H9 (cell line): ENCODE measurements around the gene MUC5AC. TPM values are rescaled to one million over a fixed set of nuclear protein-coding genes. Genes with fewer than 3 reads are reported as not detected.

ENCODE experiments used
- DNase-seq: peaks from one replicate; pipeline ENCODE4 v3.0.0-alpha.2; 2017
- H2AFZ ChIP-seq: one replicate; pipeline ENCODE4 v1.6.1; 2013; ENCODE audit warnings: mild to moderate bottlenecking, low read length, control low read depth, moderate library complexity
- H2AK5ac ChIP-seq: 2 replicates; pipeline ENCODE4 v1.6.1; 2013; ENCODE audit warnings: low read length, control low read depth, mixed read lengths; ENCODE audit not compliant: insufficient read length
- H2BK120ac ChIP-seq: one replicate; pipeline ENCODE4 v1.6.1; 2013; ENCODE audit warnings: low read depth, mild to moderate bottlenecking, low read length, control low read depth, inconsistent platforms; ENCODE audit not compliant: poor library complexity, severe bottlenecking
- H2BK12ac ChIP-seq: 2 replicates; pipeline ENCODE4 v1.6.1; 2013; ENCODE audit warnings: low read length, control low read depth, mixed read lengths, low read depth; ENCODE audit not compliant: insufficient read length
- H2BK15ac ChIP-seq: 2 replicates; pipeline ENCODE4 v1.6.1; 2013; ENCODE audit warnings: low read depth, low read length, control low read depth
- H2BK20ac ChIP-seq: one replicate; pipeline ENCODE4 v1.6.1; 2013; ENCODE audit warnings: low read depth, mild to moderate bottlenecking, low read length, control low read depth, inconsistent platforms; ENCODE audit not compliant: poor library complexity, severe bottlenecking
- H2BK5ac ChIP-seq: 2 replicates; pipeline ENCODE4 v1.6.1; 2013; ENCODE audit warnings: low read length, control low read depth, mixed read lengths; ENCODE audit not compliant: insufficient read length
- H3K14ac ChIP-seq: 2 replicates; pipeline ENCODE4 v1.6.1; 2013; ENCODE audit warnings: low read length, control low read depth; ENCODE audit not compliant: insufficient read depth
- H3K18ac ChIP-seq: 2 replicates; pipeline ENCODE4 v1.6.1; 2013; ENCODE audit warnings: low read depth, mild to moderate bottlenecking, mixed read lengths, low read length, control low read depth; ENCODE audit not compliant: insufficient read length
- H3K23ac ChIP-seq: 2 replicates; pipeline ENCODE4 v1.6.1; 2013; ENCODE audit warnings: low read length, control low read depth, mixed read lengths, low read depth; ENCODE audit not compliant: insufficient read length
- H3K23me2 ChIP-seq: 2 replicates; pipeline ENCODE4 v1.6.1; 2013; ENCODE audit warnings: low read depth, mild to moderate bottlenecking, mixed read lengths, low read length, control low read depth; ENCODE audit not compliant: insufficient read length, poor library complexity, severe bottlenecking
- H3K27ac ChIP-seq: 2 replicates; pipeline ENCODE4 v1.5.1; 2013; ENCODE audit warnings: low read length, control low read depth, mixed read lengths, low read depth; ENCODE audit not compliant: insufficient read length
- H3K27me3 ChIP-seq: 2 replicates; pipeline ENCODE4 v1.6.1; 2013; ENCODE audit warnings: low read length, control low read depth, inconsistent platforms; ENCODE audit not compliant: insufficient read depth
- H3K4ac ChIP-seq: 2 replicates; pipeline ENCODE4 v1.6.1; 2013; ENCODE audit warnings: low read depth, mild to moderate bottlenecking, control low read depth, inconsistent platforms, low read length, moderate library complexity
- H3K4me1 ChIP-seq: 2 replicates; pipeline ENCODE4 v1.6.1; 2013; ENCODE audit warnings: low read length, control low read depth, inconsistent platforms; ENCODE audit not compliant: insufficient read depth
- H3K4me2 ChIP-seq: 2 replicates; pipeline ENCODE4 v1.6.1; 2013; ENCODE audit warnings: low read length, control low read depth, mixed read lengths; ENCODE audit not compliant: insufficient read length, insufficient read depth
- H3K56ac ChIP-seq: 2 replicates; pipeline ENCODE4 v1.6.1; 2013; ENCODE audit warnings: low read depth, mild to moderate bottlenecking, mixed read lengths, low read length, control low read depth; ENCODE audit not compliant: insufficient read length
- H3K79me1 ChIP-seq: 2 replicates; pipeline ENCODE4 v1.6.1; 2013; ENCODE audit warnings: low read depth, mild to moderate bottlenecking, moderate library complexity, low read length, control low read depth, inconsistent platforms; ENCODE audit not compliant: insufficient read depth, poor library complexity, severe bottlenecking
- H3K79me2 ChIP-seq: 2 replicates; pipeline ENCODE4 v1.6.1; 2013; ENCODE audit warnings: low read length, control low read depth, inconsistent platforms; ENCODE audit not compliant: insufficient read depth
- H3K9ac ChIP-seq: 2 replicates; pipeline ENCODE4 v1.6.1; 2013; ENCODE audit warnings: low read length, control low read depth, mixed read lengths; ENCODE audit not compliant: insufficient read length; ENCODE audit errors: extremely low read depth
- H3K9me3 ChIP-seq: one replicate; pipeline ENCODE4 v1.6.1; 2013; ENCODE audit warnings: low read depth, low read length, inconsistent platforms; ENCODE audit not compliant: control insufficient read depth
- H3T11ph ChIP-seq: one replicate; pipeline ENCODE4 v1.6.1; 2013; ENCODE audit warnings: mild to moderate bottlenecking, low read length, control low read depth, inconsistent platforms
- H4K20me1 ChIP-seq: one replicate; pipeline ENCODE4 v1.6.1; 2013; ENCODE audit not compliant: control insufficient read depth, insufficient read length, insufficient read depth
- H4K5ac ChIP-seq: 2 replicates; pipeline ENCODE4 v1.6.1; 2013; ENCODE audit warnings: low read depth, mild to moderate bottlenecking, mixed read lengths, low read length, control low read depth; ENCODE audit not compliant: insufficient read length
- H4K8ac ChIP-seq: replicated peaks from 2 replicates; pipeline ENCODE4 v1.6.1; 2013; ENCODE audit warnings: low read length, control low read depth, mixed read lengths, low read depth; ENCODE audit not compliant: insufficient read length
- H4K91ac ChIP-seq: 2 replicates; pipeline ENCODE4 v1.6.1; 2013; ENCODE audit warnings: low read depth, mild to moderate bottlenecking, moderate library complexity, mixed read lengths, low read length, control low read depth; ENCODE audit not compliant: insufficient read length
- H3K27ac Mint-ChIP-seq, 3 experiments: 2 replicates in 2 of 3; 3 replicates in 1 of 3; pipeline ENCODE4 v1.8.0; 2020 to 2021; ENCODE audit warnings: mixed read lengths in 3 of 3, mild to moderate bottlenecking in 1 of 3, moderate library complexity in 1 of 3
- H3K27me3 Mint-ChIP-seq: 2 replicates; pipeline ENCODE4 v1.8.0; 2021; ENCODE audit warnings: low read depth, mild to moderate bottlenecking, moderate library complexity, mixed read lengths
- H3K36me3 Mint-ChIP-seq, 3 experiments: 2 replicates in 2 of 3; 3 replicates in 1 of 3; pipeline ENCODE4 v1.8.0; 2020 to 2021; ENCODE audit warnings: low read depth in 3 of 3, mixed read lengths in 3 of 3; ENCODE audit not compliant: insufficient read depth in 1 of 3
- H3K4me1 Mint-ChIP-seq, 2 experiments: 2 replicates each; pipeline ENCODE4 v1.8.0; 2020; ENCODE audit warnings: mixed read lengths in 2 of 2
- H3K4me3 Mint-ChIP-seq, 2 experiments: 2 replicates in 1 of 2; 3 replicates in 1 of 2; pipeline ENCODE4 v1.8.0; 2020 to 2021; ENCODE audit warnings: mild to moderate bottlenecking in 2 of 2, mixed read lengths in 2 of 2, moderate library complexity in 1 of 2
- H3K9me3 Mint-ChIP-seq, 2 experiments: 2 replicates in 1 of 2; 3 replicates in 1 of 2; pipeline ENCODE4 v1.8.0; 2020; ENCODE audit warnings: mild to moderate bottlenecking in 2 of 2, mixed read lengths in 2 of 2, moderate library complexity in 1 of 2
- WGBS: extraction: QIAGEN DNeasy Blood & Tissue Kit; methylation state at CpG from one replicate; pipeline ENCODE4 v1.1.7; 2013; ENCODE audit warnings: missing lambda C conversion rate, low lambda C conversion rate, mixed read lengths; ENCODE audit not compliant: insufficient read length; ENCODE audit errors: extremely low coverage; 5-methylcytosine and 5-hydroxymethylcytosine counted together
- total RNA-seq: library from RNA; stranded (reverse); gene quantifications from 2 replicates; pipeline ENCODE4 v1.2.1, GENCODE V29; 2021
- TF ChIP-seq, protein P1 (sequence below): fragments of 200-600 bp; sonication (generic); conservative IDR thresholded peaks from 3 replicates; pipeline ENCODE4 v1.8.0; 2021; ENCODE audit warnings: antibody characterized with exemption, mild to moderate bottlenecking

MUC5AC gene
- total RNA-seq, 1 experiment from 2014 or later = not detected

DNA sequence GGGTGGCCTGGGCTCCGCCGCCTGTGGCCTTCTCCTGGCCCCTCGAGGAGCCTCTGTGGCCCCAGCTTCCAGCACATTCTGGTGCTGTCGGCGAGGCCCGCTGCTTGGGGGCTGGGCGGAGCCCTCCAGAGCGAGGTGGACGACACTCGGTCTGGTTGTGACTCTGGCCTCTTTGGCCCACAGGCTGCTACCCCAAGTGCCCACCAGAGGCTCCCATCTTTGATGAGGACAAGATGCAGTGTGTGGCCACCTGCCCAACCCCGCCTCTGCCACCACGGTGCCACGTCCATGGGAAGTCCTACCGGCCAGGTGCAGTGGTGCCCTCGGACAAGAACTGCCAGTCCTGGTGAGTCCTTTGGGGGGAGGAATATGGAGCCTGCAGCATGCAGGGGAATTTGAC lies 22.4 kb downstream of the MUC5AC start:
- H2AK5ac ChIP-seq = no peak overlapping the region
- H3T11ph ChIP-seq = no peak overlapping the region
- no peaks in the 10 kb centered on the region for H3K9me3 ChIP-seq
- no peaks in the 10 kb centered on the region; the same call in 1 of the 2 replicates for H3K79me2 ChIP-seq
- no peak overlapping the region for H3K4ac ChIP-seq
- no peak overlapping the region for H3K56ac ChIP-seq
- H3K9me3 Mint-ChIP-seq = peaks cover 11 to 43% of the 10 kb centered on the region in 2 experiments
- H3K23me2 ChIP-seq = no peaks in the 10 kb centered on the region
- no peak overlapping the region for H3K4me2 ChIP-seq
- H4K91ac ChIP-seq = no peak overlapping the region
- H3K79me1 ChIP-seq = no peaks in the 10 kb centered on the region
- DNase-seq = no peak
- no peak overlapping the region for H3K27ac Mint-ChIP-seq
- no peaks in the 10 kb centered on the region for H3K4me1 ChIP-seq
- no peak overlapping the region for H3K4me3 Mint-ChIP-seq
- no peak overlapping the region for H3K9ac ChIP-seq
- no peaks in the 10 kb centered on the region for H3K4me1 Mint-ChIP-seq
- H3K18ac ChIP-seq = no peak overlapping the region
- no peak overlapping the region for H4K8ac ChIP-seq
- H3K23ac ChIP-seq = no peak overlapping the region
- H4K5ac ChIP-seq = no peak overlapping the region
- peaks cover 0 to 5% (median 5%) of the 10 kb centered on the region in 3 experiments; a peak in 2 of 7 replicates for H3K36me3 Mint-ChIP-seq
- no peak overlapping the region for H2AFZ ChIP-seq
- H2BK12ac ChIP-seq = no peak overlapping the region
- TF ChIP-seq, protein P1, sequence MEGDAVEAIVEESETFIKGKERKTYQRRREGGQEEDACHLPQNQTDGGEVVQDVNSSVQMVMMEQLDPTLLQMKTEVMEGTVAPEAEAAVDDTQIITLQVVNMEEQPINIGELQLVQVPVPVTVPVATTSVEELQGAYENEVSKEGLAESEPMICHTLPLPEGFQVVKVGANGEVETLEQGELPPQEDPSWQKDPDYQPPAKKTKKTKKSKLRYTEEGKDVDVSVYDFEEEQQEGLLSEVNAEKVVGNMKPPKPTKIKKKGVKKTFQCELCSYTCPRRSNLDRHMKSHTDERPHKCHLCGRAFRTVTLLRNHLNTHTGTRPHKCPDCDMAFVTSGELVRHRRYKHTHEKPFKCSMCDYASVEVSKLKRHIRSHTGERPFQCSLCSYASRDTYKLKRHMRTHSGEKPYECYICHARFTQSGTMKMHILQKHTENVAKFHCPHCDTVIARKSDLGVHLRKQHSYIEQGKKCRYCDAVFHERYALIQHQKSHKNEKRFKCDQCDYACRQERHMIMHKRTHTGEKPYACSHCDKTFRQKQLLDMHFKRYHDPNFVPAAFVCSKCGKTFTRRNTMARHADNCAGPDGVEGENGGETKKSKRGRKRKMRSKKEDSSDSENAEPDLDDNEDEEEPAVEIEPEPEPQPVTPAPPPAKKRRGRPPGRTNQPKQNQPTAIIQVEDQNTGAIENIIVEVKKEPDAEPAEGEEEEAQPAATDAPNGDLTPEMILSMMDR = no peak
- no peak overlapping the region for H2BK20ac ChIP-seq
- no peak overlapping the region for H2BK5ac ChIP-seq
- WGBS = no CpG with 5 or more reads among the region's 15 CpGs
- no peaks in the 10 kb centered on the region for H4K20me1 ChIP-seq
- no peak overlapping the region for H2BK120ac ChIP-seq
- peaks cover 4% of the 10 kb centered on the region for H3K27me3 Mint-ChIP-seq
- no peak overlapping the region for H2BK15ac ChIP-seq
- H3K14ac ChIP-seq = no peak overlapping the region; the same call in 1 of the 2 replicates
- H3K27ac ChIP-seq = no peak overlapping the region
- H3K27me3 ChIP-seq = no peaks in the 10 kb centered on the region
